A549 (cell line): ENCODE measurements around the gene SCUBE3. TPM values are rescaled to one million over a fixed set of nuclear protein-coding genes. Genes with fewer than 3 reads are reported as not detected.

Experiments
- ATAC-seq, 2 experiments: fragments of 200-7000 bp in 1 of 2; fragments of >200 bp in 1 of 2; cut with Nextera tagmentation in 1 of 2; cut with Tn5 transposase in 1 of 2; 3 replicates each; pipeline versions ENCODE4 v1.8.0 to v1.9.1; 2018 to 2020; ENCODE audit warnings: mild to moderate bottlenecking in 1 of 2, moderate library complexity in 1 of 2
- CTCF ChIA-PET: fragments of 300-600 bp; sonication (Branson Sonifier 250); formaldehyde crosslinking; extraction: SDS; loops from one replicate; lab custom pipeline; 2021; ENCODE audit warnings: antibody characterized with exemption, inconsistent platforms; lab: Yijun Ruan, JAX
- POLR2A ChIA-PET: fragments of 350-600 bp; formaldehyde crosslinking; extraction: SDS; loops from one replicate; lab custom pipeline; 2021; ENCODE audit warnings: antibody characterized with exemption, inconsistent platforms; lab: Yijun Ruan, JAX
- DNase-seq, 2 experiments: peaks; one replicate each; pipeline versions ENCODE4 v3.0.0 to v3.0.0-alpha.2; 2011 to 2016; ENCODE audit warnings: low read depth in 1 of 2, low spot score in 1 of 2
- FAIRE-seq: peaks from 2 replicates; lab custom pipeline; 2011; peaks lifted over from hg19 to GRCh38; lab: Jason Lieb, UNC
- H3K27ac ChIP-seq, 2 experiments: fragments of >200 bp; sonication (Bioruptor Twin); formaldehyde crosslinking; 3 replicates each; pipeline ENCODE4 v1.5.1; 2016 to 2017
- H3K4me1 ChIP-seq: fragments of >200 bp; sonication (Bioruptor Twin); formaldehyde crosslinking; 3 replicates; pipeline ENCODE4 v1.6.1; 2016
- H3K4me2 ChIP-seq: fragments of >200 bp; sonication (Bioruptor Twin); formaldehyde crosslinking; 3 replicates; pipeline ENCODE4 v1.6.1; 2016
- H3K4me3 ChIP-seq: fragments of >200 bp; sonication (Bioruptor Twin); formaldehyde crosslinking; 3 replicates; pipeline ENCODE4 v1.5.1; 2016
- H3K9me3 ChIP-seq: fragments of >200 bp; sonication (Bioruptor Twin); formaldehyde crosslinking; 3 replicates; pipeline ENCODE4 v1.6.1; 2016
- BCL3 ChIP-seq: fragments of >200 bp; sonication (Bioruptor Twin); formaldehyde crosslinking; IDR thresholded peaks from 3 replicates; pipeline ENCODE4 v1.6.1; 2016
- BHLHE40 ChIP-seq: IDR thresholded peaks from 2 replicates; pipeline ENCODE4 v1.6.1; 2012; ENCODE audit warnings: low read depth, low read length, inconsistent platforms
- CBX2 ChIP-seq: fragments of 200-600 bp; sonication (generic); IDR thresholded peaks from 2 replicates; pipeline ENCODE4 v1.6.1; 2016; ENCODE audit warnings: low read depth, mild to moderate bottlenecking, borderline replicate concordance
- CEBPB ChIP-seq, 2 experiments: fragments of >200 bp in 1 of 2; sonication (Bioruptor Twin) in 1 of 2; formaldehyde crosslinking in 1 of 2; IDR thresholded peaks; 2 replicates each; pipeline ENCODE4 v1.6.1; 2012 to 2016
- CHD2 ChIP-seq: fragments of 150-350 bp; IDR thresholded peaks from 2 replicates; pipeline ENCODE4 v1.6.1; 2014; ENCODE audit warnings: low read length; ENCODE audit not compliant: partially characterized antibody
- EHF ChIP-seq: fragments of 250-450 bp; sonication (Bioruptor Pico); IDR thresholded peaks from 2 replicates; pipeline ENCODE4 v1.5.0; 2020; ENCODE audit warnings: mild to moderate bottlenecking
- GATA3 ChIP-seq: IDR thresholded peaks from 2 replicates; pipeline ENCODE4 v1.6.1; 2012; ENCODE audit warnings: borderline replicate concordance
- HDAC2 ChIP-seq: fragments of 200-600 bp; sonication (generic); IDR thresholded peaks from 2 replicates; pipeline ENCODE4 v1.6.1; 2016
- HOXA7 ChIP-seq: fragments of 250-450 bp; sonication (Bioruptor Pico); IDR thresholded peaks from 2 replicates; pipeline ENCODE4 v1.5.0; 2020; ENCODE audit warnings: mild to moderate bottlenecking, moderate library complexity
- HOXB13 ChIP-seq: fragments of 250-450 bp; sonication (Bioruptor Pico); IDR thresholded peaks from 2 replicates; pipeline ENCODE4 v1.5.0; 2020; ENCODE audit warnings: low read depth, mild to moderate bottlenecking, moderate library complexity
- JUN ChIP-seq, 2 experiments: fragments of >200 bp; sonication (Bioruptor Twin); formaldehyde crosslinking; IDR thresholded peaks; 2 replicates in 1 of 2; 3 replicates in 1 of 2; pipeline ENCODE4 v1.6.1; 2016 to 2017
- JUNB ChIP-seq: fragments of >200 bp; sonication (Bioruptor Twin); formaldehyde crosslinking; IDR thresholded peaks from 2 replicates; pipeline ENCODE4 v1.6.1; 2016
- KDM1A ChIP-seq: fragments of 200-600 bp; sonication (generic); IDR thresholded peaks from 2 replicates; pipeline ENCODE4 v1.6.1; 2016; ENCODE audit warnings: low read depth, mild to moderate bottlenecking
- KDM5A ChIP-seq: fragments of 200-600 bp; sonication (generic); IDR thresholded peaks from 2 replicates; pipeline ENCODE4 v1.6.1; 2016; ENCODE audit warnings: antibody characterized with exemption, mild to moderate bottlenecking
- MAZ ChIP-seq: fragments of 150-350 bp; IDR thresholded peaks from 2 replicates; pipeline ENCODE4 v1.6.1; 2014; ENCODE audit warnings: antibody characterized with exemption, low read depth, low read length, borderline replicate concordance
- MYC ChIP-seq: IDR thresholded peaks from 2 replicates; pipeline ENCODE4 v1.6.1; 2012; ENCODE audit warnings: mild to moderate bottlenecking, inconsistent platforms, low read length, improper control_type of control experiment, borderline replicate concordance
- NFE2L2 ChIP-seq: fragments of 150-350 bp; conservative IDR thresholded peaks from 2 replicates; pipeline ENCODE4 v1.6.1; 2014; ENCODE audit warnings: low read length
- POLR2A ChIP-seq: IDR thresholded peaks from 2 replicates; pipeline ENCODE4 v1.6.1; 2012; ENCODE audit warnings: mild to moderate bottlenecking, low read length
- RAD21 ChIP-seq, 2 experiments: fragments of >200 bp in 1 of 2; sonication (Bioruptor Twin) in 1 of 2; formaldehyde crosslinking in 1 of 2; IDR thresholded peaks in 1 of 2; conservative IDR thresholded peaks in 1 of 2; 2 replicates in 1 of 2; 3 replicates in 1 of 2; pipeline ENCODE4 v1.6.1; 2012 to 2018; ENCODE audit warnings: inconsistent platforms in 1 of 2
- RARB ChIP-seq: fragments of 250-450 bp; sonication (Bioruptor Pico); IDR thresholded peaks from 2 replicates; pipeline ENCODE4 v1.8.0; 2021; ENCODE audit warnings: mild to moderate bottlenecking, moderate library complexity
- RFX5 ChIP-seq: fragments of 450-650 bp; IDR thresholded peaks from 2 replicates; pipeline ENCODE4 v1.7.1; 2014; ENCODE audit warnings: antibody characterized with exemption, mild to moderate bottlenecking, moderate library complexity
- RNF2 ChIP-seq: fragments of 200-600 bp; sonication (generic); IDR thresholded peaks from 2 replicates; pipeline ENCODE4 v1.6.1; 2016; ENCODE audit warnings: low read depth, mild to moderate bottlenecking, antibody characterized with exemption, moderate library complexity, borderline replicate concordance
- TP53 ChIP-seq: fragments of 250-450 bp; sonication (Bioruptor Pico); IDR thresholded peaks from 2 replicates; pipeline ENCODE4 v1.5.0; 2021; ENCODE audit warnings: mild to moderate bottlenecking, moderate library complexity
- ZC3H11A ChIP-seq: fragments of 450-650 bp; IDR thresholded peaks from 2 replicates; pipeline ENCODE4 v1.6.1; 2014; ENCODE audit warnings: antibody characterized with exemption, mild to moderate bottlenecking
- ZFP36 ChIP-seq: fragments of 450-650 bp; IDR thresholded peaks from 2 replicates; pipeline ENCODE4 v1.6.1; 2014; ENCODE audit warnings: borderline replicate concordance; ENCODE audit not compliant: partially characterized antibody
- whole genome bisulfite sequencing: methylation state at CpG from one replicate; pipeline ENCODE4 v1.1.6; 2017; ENCODE audit errors: missing lambda C conversion rate; 5-methylcytosine and 5-hydroxymethylcytosine counted together
- polyA plus RNA-seq, 4 experiments: library from polyadenylated mRNA; depleted of rRNA in 3 of 4; stranded (reverse); fragments of >200 nt; fragmentation: RNase III in 1 of 4; extraction: RNeasy Plus Mini Kit Qiagen cat#74134 plus additional on column Dnase treatment in 1 of 4; gene quantifications; 2 replicates in 3 of 4; 3 replicates in 1 of 4; pipeline ENCODE4 v1.2.3, GENCODE V29; 2011 to 2017
- TF ChIP-seq, protein P1 (sequence below): IDR thresholded peaks from 2 replicates; pipeline ENCODE4 v1.6.1; 2012
- TF ChIP-seq, protein P2 (sequence below): fragments of 200-600 bp; sonication (generic); IDR thresholded peaks from 2 replicates; pipeline ENCODE4 v1.6.1; 2016; ENCODE audit warnings: antibody characterized with exemption, mild to moderate bottlenecking, moderate library complexity

Gene SCUBE3
- polyA plus RNA-seq, 2 of the 4 experiments (the other 2 are of a cell fraction), result 0.06 to 0.13 TPM

- no peak for TF ChIP-seq JUN (IDR thresholded peaks at IDR 0.05)
- TF ChIP-seq HOXB13 (CRISPR knock-in tag), result no peak
- no peak for TF ChIP-seq EHF (CRISPR knock-in tag)
- TF ChIP-seq KDM1A, result no peak
- TF ChIP-seq MYC, result no peak
- no peak for TF ChIP-seq CEBPB (IDR thresholded peaks at IDR 0.05)
- Histone ChIP-seq H3K9me3 (no peaks in the 10 kb centered on the region; the same call in 2 of the 3 replicates), H3K4me3 (no peak overlapping the region), H3K4me2 (no peak overlapping the region), H3K4me1 (peaks cover 17% of the 10 kb centered on the region), H3K27ac (peak overlapping the region in 1 of 2 experiments; percentile 61; a peak in 1 of 6 replicates)
- POLR2A ChIA-PET, result no interaction called here
- 88% methylated on average over 4 of the region's 4 CpGs for WGBS
- FAIRE-seq, result no peak
- no peak for DNase-seq
- ATAC-seq, result no peak
- CTCF ChIA-PET, result interaction anchor here (0.6 kb wide), 1 partner anchor 470 kb away, joined by 4 read pairs; no protein-coding TSS in a partner anchor
These were observed 48.9 kb upstream of the SCUBE3 start for GRCh38 chr6:35164868-35165267.

DNA sequence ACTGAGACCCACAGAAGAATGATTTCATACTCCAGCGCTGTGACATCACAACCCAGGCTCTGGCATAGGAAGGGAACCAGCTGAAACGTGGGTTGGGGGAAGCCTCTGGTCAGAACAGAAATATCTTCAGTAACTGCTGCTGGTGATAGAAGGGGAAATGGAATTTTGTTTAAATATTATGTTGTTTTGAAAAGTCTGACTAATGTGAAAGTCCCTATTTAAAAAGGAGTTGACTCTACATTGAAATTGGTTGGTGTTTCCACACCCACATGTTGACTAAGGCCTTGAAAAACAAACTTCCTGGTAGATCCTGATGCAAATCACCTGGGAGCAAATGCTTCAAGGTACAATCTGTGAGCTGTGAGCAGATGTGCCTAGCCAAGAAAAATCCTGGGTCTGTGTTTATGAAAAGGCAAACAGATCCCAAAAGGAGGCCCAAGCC, 48.1 kb upstream of the SCUBE3 start:
- Histone ChIP-seq H3K4me2 (peak overlapping the region; percentile 32), H3K4me1 (peaks cover 17% of the 10 kb centered on the region), H3K9me3 (no peaks in the 10 kb centered on the region; the same call in 2 of the 3 replicates), H3K27ac (peak overlapping the region; percentile 35 to 61; a peak in 3 of 6 replicates), H3K4me3 (no peak overlapping the region)
- POLR2A ChIA-PET, result no interaction called here
- WGBS, result 46% methylated on average over 2 of the region's 2 CpGs
- FAIRE-seq, result no peak
- DNase-seq, result peak in 1 of 2 experiments; percentile 47
- ATAC-seq, result peak in 1 of 2 experiments; percentile 52; a peak in 3 of 6 replicates
- CTCF ChIA-PET, result interaction anchor here (0.8 to 1.6 kb wide), 3 partner anchors 14 to 179 kb away, joined by 3 to 4 read pairs (median 4); no protein-coding TSS in a partner anchor
- no peak for TF ChIP-seq RAD21 (conservative IDR thresholded peaks at IDR 0.05 in 1 of 2, IDR thresholded peaks at IDR 0.05 in 1 of 2)
- no peak for TF ChIP-seq MAZ
- TF ChIP-seq RNF2, result no peak
- TF ChIP-seq EHF (CRISPR knock-in tag), result no peak
- no peak for TF ChIP-seq RARB (CRISPR knock-in tag)
- TF ChIP-seq TP53 (CRISPR knock-in tag), result no peak
- no peak for TF ChIP-seq BHLHE40
- no peak for TF ChIP-seq HDAC2
- no peak for TF ChIP-seq KDM5A
- no peak for TF ChIP-seq NFE2L2
- TF ChIP-seq GATA3, result no peak
- TF ChIP-seq CBX2, result no peak
- no peak for TF ChIP-seq ZC3H11A
- no peak for TF ChIP-seq HOXA7
- TF ChIP-seq ZFP36, result no peak
- TF ChIP-seq POLR2A, result no peak
- TF ChIP-seq, protein P1, sequence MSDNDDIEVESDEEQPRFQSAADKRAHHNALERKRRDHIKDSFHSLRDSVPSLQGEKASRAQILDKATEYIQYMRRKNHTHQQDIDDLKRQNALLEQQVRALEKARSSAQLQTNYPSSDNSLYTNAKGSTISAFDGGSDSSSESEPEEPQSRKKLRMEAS, result no peak
- no peak for TF ChIP-seq JUNB
- TF ChIP-seq CHD2, result no peak

DNA sequence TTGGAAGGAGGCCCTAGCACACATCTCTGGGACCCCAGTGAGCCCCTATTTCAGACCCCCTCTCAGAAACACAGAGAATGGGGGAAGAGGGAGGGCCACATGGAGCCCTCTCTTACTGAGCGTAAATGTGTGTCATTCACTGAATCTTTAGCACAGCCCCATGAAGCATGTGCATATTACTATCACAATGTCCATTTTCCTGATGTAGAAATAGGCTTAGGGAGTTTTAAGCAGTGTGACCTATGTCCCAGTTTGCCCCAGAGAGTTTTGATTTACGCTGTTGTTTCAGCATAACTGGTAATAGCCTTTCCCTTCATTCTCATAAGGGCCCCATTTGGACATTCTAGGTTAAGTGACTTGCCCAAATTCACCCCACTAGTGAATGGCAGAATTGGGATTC, 47.6 kb upstream of the SCUBE3 start:
- TF ChIP-seq KDM5A, result no peak
- no peak for TF ChIP-seq BHLHE40
- TF ChIP-seq, protein P2, sequence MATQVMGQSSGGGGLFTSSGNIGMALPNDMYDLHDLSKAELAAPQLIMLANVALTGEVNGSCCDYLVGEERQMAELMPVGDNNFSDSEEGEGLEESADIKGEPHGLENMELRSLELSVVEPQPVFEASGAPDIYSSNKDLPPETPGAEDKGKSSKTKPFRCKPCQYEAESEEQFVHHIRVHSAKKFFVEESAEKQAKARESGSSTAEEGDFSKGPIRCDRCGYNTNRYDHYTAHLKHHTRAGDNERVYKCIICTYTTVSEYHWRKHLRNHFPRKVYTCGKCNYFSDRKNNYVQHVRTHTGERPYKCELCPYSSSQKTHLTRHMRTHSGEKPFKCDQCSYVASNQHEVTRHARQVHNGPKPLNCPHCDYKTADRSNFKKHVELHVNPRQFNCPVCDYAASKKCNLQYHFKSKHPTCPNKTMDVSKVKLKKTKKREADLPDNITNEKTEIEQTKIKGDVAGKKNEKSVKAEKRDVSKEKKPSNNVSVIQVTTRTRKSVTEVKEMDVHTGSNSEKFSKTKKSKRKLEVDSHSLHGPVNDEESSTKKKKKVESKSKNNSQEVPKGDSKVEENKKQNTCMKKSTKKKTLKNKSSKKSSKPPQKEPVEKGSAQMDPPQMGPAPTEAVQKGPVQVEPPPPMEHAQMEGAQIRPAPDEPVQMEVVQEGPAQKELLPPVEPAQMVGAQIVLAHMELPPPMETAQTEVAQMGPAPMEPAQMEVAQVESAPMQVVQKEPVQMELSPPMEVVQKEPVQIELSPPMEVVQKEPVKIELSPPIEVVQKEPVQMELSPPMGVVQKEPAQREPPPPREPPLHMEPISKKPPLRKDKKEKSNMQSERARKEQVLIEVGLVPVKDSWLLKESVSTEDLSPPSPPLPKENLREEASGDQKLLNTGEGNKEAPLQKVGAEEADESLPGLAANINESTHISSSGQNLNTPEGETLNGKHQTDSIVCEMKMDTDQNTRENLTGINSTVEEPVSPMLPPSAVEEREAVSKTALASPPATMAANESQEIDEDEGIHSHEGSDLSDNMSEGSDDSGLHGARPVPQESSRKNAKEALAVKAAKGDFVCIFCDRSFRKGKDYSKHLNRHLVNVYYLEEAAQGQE, result no peak
- TF ChIP-seq KDM1A, result no peak
- no peak for TF ChIP-seq RFX5
- TF ChIP-seq RNF2, result no peak
- no peak for TF ChIP-seq CEBPB (IDR thresholded peaks at IDR 0.05)
- TF ChIP-seq BCL3, result no peak
- ChIA-PET CTCF (interaction anchor here (0.9 to 1.6 kb wide), 5 partner anchors 20 to 258 kb away, joined by 3 to 5 read pairs (median 4); no protein-coding TSS in a partner anchor), POLR2A (no interaction called here)
- peak in 1 of 2 experiments; percentile 30; a peak in 3 of 6 replicates for ATAC-seq
- no peak for FAIRE-seq
- no peak for DNase-seq
- no peak overlapping the region for H3K4me3 ChIP-seq
- peak overlapping the region; percentile 32 for H3K4me2 ChIP-seq
- H3K9me3 ChIP-seq, result no peaks in the 10 kb centered on the region; the same call in 2 of the 3 replicates
- H3K27ac ChIP-seq, result peak overlapping the region; percentile 35 to 61; a peak in 3 of 6 replicates
- 95% methylated on average over 2 of the region's 2 CpGs for WGBS
- H3K4me1 ChIP-seq, result peaks cover 17% of the 10 kb centered on the region
